Breast epithelium (tissue), 4 donors: ENCODE results near the gene CDKN2A. TPM values are rescaled to one million over a fixed set of nuclear protein-coding genes. Genes with fewer than 3 reads are reported as not detected.

ENCODE experiments used
- DNase-seq, 2 donors: peaks; one replicate each; pipeline ENCODE4 v3.0.0-alpha.2; 2019; ENCODE audit warnings: low spot score in 2 of 2
- H3K27ac ChIP-seq, 2 donors: fragments of 200-600 bp; sonication (generic) in 1 of 2; one replicate each; pipeline ENCODE4 v1.5.1; 2016 to 2019; ENCODE audit warnings: mild to moderate bottlenecking in 1 of 2
- H3K27me3 ChIP-seq, 2 donors: fragments of 200-600 bp; sonication (generic) in 1 of 2; one replicate each; pipeline versions ENCODE4 v1.5.1 to v1.6.0; 2017 to 2019; ENCODE audit warnings: control low read depth in 1 of 2, mild to moderate bottlenecking in 1 of 2
- H3K36me3 ChIP-seq: fragments of 200-600 bp; one replicate; pipeline ENCODE4 v1.5.1; 2019
- H3K4me1 ChIP-seq, 2 donors: fragments of 200-600 bp; sonication (generic); one replicate each; pipeline ENCODE4 v1.5.1; 2016 to 2019; ENCODE audit warnings: control low read depth in 1 of 2
- H3K4me3 ChIP-seq, 3 donors: fragments of 200-600 bp; sonication (generic); 1 replicate in 2 of 3; 2 replicates in 1 of 3; pipeline ENCODE4 v1.5.1; 2016 to 2019; ENCODE audit warnings: mild to moderate bottlenecking in 3 of 3, moderate library complexity in 2 of 3
- H3K9me3 ChIP-seq, 2 donors: fragments of 200-600 bp; sonication (generic) in 1 of 2; one replicate each; pipeline ENCODE4 v1.5.1; 2016 to 2019; ENCODE audit warnings: control low read depth in 1 of 2
- POLR2A ChIP-seq: fragments of 450-650 bp; IDR thresholded peaks from one replicate; pipeline ENCODE4 v1.6.1; 2016; ENCODE audit warnings: antibody characterized with exemption, mild to moderate bottlenecking, moderate library complexity
- POLR2AphosphoS5 ChIP-seq, 3 donors: sonication (generic); formaldehyde crosslinking; IDR thresholded peaks; one replicate each; pipeline ENCODE4 v1.6.1; 2017; ENCODE audit warnings: antibody characterized with exemption in 3 of 3
- intact Hi-C: fragments of 100-400 bp; cut with DNase I; formaldehyde crosslinking; loops from one replicate; pipeline ENCODE4 v1.15.1; 2023; ENCODE audit warnings: low total_unique reads
- total RNA-seq, 3 donors: library from RNA; depleted of rRNA; stranded (reverse); fragments of >200 nt; gene quantifications; one replicate each; pipeline ENCODE4 v1.1.0, GENCODE V29; 2016
- TF ChIP-seq, protein P1 (sequence below), 3 donors: fragments of 450-650 bp; IDR thresholded peaks; one replicate each; pipeline ENCODE4 v1.5.1; 2016 to 2017; ENCODE audit warnings: antibody characterized with exemption in 3 of 3, mild to moderate bottlenecking in 3 of 3, moderate library complexity in 3 of 3

The CDKN2A gene
- total RNA-seq, 3 donors from 2014 or later = 0.80 to 19.3 (median 3.5) TPM

DNA sequence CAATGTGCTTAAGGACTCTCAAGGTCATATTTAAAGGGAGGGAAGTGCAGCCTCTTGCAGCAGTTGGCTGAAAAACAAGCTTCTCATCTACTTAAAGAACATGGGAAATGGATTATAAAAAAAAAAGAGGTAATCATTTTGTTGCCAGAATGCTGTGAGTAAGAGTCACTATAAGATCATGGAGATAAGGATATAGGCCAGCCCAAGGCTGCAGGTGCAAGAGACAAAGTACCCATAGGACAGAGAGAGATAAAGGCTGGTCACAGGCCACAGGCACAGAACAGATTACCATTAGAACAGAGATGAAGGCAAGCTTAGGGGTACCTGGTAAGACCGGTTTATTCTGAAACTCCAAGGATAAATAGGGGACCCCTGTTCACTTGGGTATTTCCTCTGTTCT lies 70.5 kb downstream of the CDKN2A start:
- H3K27ac ChIP-seq = no peak overlapping the region
- intact Hi-C loops = loop anchor here (10.0 kb wide), 2 partner anchors 341 to 539 kb away; partner anchors contain the start of gene IFNA2
- DNase-seq = no peak
- H3K27me3 ChIP-seq = no peaks in the 10 kb centered on the region
- no peaks in the 10 kb centered on the region for H3K36me3 ChIP-seq
- H3K4me3 ChIP-seq = no peak overlapping the region
- no peaks in the 10 kb centered on the region for H3K4me1 ChIP-seq
- TF ChIP-seq, protein P1, sequence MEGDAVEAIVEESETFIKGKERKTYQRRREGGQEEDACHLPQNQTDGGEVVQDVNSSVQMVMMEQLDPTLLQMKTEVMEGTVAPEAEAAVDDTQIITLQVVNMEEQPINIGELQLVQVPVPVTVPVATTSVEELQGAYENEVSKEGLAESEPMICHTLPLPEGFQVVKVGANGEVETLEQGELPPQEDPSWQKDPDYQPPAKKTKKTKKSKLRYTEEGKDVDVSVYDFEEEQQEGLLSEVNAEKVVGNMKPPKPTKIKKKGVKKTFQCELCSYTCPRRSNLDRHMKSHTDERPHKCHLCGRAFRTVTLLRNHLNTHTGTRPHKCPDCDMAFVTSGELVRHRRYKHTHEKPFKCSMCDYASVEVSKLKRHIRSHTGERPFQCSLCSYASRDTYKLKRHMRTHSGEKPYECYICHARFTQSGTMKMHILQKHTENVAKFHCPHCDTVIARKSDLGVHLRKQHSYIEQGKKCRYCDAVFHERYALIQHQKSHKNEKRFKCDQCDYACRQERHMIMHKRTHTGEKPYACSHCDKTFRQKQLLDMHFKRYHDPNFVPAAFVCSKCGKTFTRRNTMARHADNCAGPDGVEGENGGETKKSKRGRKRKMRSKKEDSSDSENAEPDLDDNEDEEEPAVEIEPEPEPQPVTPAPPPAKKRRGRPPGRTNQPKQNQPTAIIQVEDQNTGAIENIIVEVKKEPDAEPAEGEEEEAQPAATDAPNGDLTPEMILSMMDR (IDR thresholded peaks at IDR 0.05) = no peak
- no peak for TF ChIP-seq POLR2AphosphoS5 (IDR thresholded peaks at IDR 0.05)
- no peak for TF ChIP-seq POLR2A
- no peaks in the 10 kb centered on the region for H3K9me3 ChIP-seq

DNA sequence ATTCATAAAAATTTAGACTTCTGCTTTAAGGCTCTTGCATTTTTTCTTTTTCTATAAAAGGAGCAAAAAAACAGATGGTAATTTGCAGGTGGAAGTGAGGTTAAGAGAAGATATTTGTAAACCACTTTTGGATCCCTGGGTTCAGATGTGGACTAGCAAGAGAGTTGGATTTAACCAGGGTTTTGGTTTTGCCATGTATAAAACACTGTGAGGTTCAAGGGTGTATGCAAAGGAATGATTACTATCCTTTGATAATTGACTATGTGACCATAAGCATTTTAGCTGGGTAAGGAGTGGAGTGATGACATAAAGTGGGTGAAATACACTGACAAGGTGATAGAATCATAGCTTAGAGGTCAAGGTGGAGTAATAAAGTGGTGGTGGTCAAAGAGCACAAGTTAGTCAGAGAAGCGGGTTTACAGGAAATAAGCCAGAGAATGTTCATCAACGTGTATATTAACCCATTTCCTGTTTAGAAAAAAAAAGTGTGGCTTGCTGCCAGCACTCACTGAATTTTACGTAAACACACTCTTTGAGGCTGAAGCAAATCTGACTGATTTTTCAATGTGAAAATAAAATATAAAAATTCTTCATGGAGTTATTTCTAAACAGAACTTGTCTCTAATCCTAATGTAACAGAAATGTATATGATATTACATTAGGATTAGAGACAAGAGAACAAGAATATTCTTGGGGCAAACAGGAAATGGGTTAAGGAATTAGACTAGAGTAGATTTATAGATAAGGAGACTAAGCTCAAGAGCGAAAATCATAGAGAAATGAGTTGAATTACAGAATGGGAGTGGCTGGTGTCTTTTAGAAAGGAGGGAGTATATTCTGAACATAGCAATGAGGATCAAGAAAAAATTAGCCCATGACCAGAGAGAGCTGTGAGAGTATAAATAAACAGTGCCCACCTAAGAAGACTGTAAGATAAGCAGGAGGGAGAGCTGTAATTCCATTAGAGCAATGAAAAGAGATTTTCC lies 74.5 kb downstream of the CDKN2A start:
- no peaks in the 10 kb centered on the region for H3K27me3 ChIP-seq
- no peak for TF ChIP-seq POLR2AphosphoS5 (IDR thresholded peaks at IDR 0.05)
- TF ChIP-seq POLR2A = no peak
- TF ChIP-seq, protein P1 (IDR thresholded peaks at IDR 0.05) = no peak
- H3K36me3 ChIP-seq = no peaks in the 10 kb centered on the region
- intact Hi-C loops = loop anchor here (10.0 kb wide), 2 partner anchors 345 to 535 kb away; partner anchors contain the start of gene IFNA2
- H3K4me3 ChIP-seq = no peak overlapping the region
- H3K27ac ChIP-seq = no peak overlapping the region
- H3K4me1 ChIP-seq = no peaks in the 10 kb centered on the region
- DNase-seq = no peak
- H3K9me3 ChIP-seq = no peaks in the 10 kb centered on the region

Other genes starting within 250 kb of the CDKN2A start
- 10 to 100 TPM; 20.8 to 40.2 (median 29.5) TPM for gene MTAP, start 191.8 kb downstream of the CDKN2A start, total RNA-seq
- gene CDKN2B-AS1, start 399 bp upstream of the CDKN2A start, total RNA-seq = 1 to 10 TPM; 1.3 to 4.6 (median 3.2) TPM
- 10 to 100 TPM in 2 of 3 donors, 1 to 10 TPM in 1; 7.3 to 70.1 (median 18.4) TPM for gene CDKN2B, start 14.9 kb upstream of the CDKN2A start, total RNA-seq